Left lung (tissue), 10 donors: Measurements from ENCODE around the gene GPBP1L1. TPM values are rescaled to one million over a fixed set of nuclear protein-coding genes. Genes with fewer than 3 reads are reported as not detected.
A peak's percentile ranks its signal among the peaks of the same experiment; 100 is the strongest.

Source experiments
- ATAC-seq: fragments of 200-7000 bp; cut with Tn5 transposase; one replicate; pipeline ENCODE4 v1.9.1; 2020; ENCODE audit warnings: moderate library complexity
- DNase-seq, 4 donors: peaks; one replicate each; pipeline ENCODE4 v3.0.0-alpha.2; 2013 to 2020
- H3K27ac ChIP-seq, 2 donors: fragments of 200-600 bp; sonication (generic) in 1 of 2; one replicate each; pipeline versions ENCODE4 v1.5.0 to v1.8.0; 2020 to 2021
- H3K27me3 ChIP-seq, 2 donors: fragments of 200-600 bp; sonication (generic) in 1 of 2; one replicate each; pipeline versions ENCODE4 v1.5.0 to v1.8.0; 2020 to 2021
- H3K36me3 ChIP-seq, 2 donors: fragments of 200-600 bp; sonication (generic) in 1 of 2; one replicate each; pipeline versions ENCODE4 v1.5.0 to v1.8.0; 2020 to 2021
- H3K4me1 ChIP-seq, 2 donors: fragments of 200-600 bp; one replicate each; pipeline ENCODE4 v1.8.0; 2021
- H3K4me3 ChIP-seq, 2 donors: fragments of 200-600 bp; sonication (generic) in 1 of 2; one replicate each; pipeline versions ENCODE4 v1.5.0 to v1.8.0; 2020 to 2021; ENCODE audit warnings: mild to moderate bottlenecking in 1 of 2
- H3K9me3 ChIP-seq, 2 donors: fragments of 200-600 bp; sonication (generic) in 1 of 2; one replicate each; pipeline versions ENCODE4 v1.5.0 to v1.8.0; 2020 to 2021
- intact Hi-C, 2 donors: fragments of 100-400 bp; cut with DNase I; formaldehyde crosslinking; loops; one replicate each; pipeline versions ENCODE4 v1.11.2 to v1.14.2; 2022
- polyA plus RNA-seq, 6 donors: library from polyadenylated mRNA; unstranded; fragments of 120-200 nt; gene quantifications; one replicate each; pipeline ENCODE4 v1.2.1, GENCODE V29; 2013; ENCODE audit not compliant: insufficient read length in 6 of 6
- total RNA-seq, 2 donors: library from RNA; stranded (reverse); fragmentation: NEBNext Ultra II Directional; extraction: Animal tissue kit (Norgen Biotek cat#: 25700); gene quantifications; one replicate each; pipeline ENCODE4 v1.2.1, GENCODE V29; 2021
- TF ChIP-seq, protein P1 (sequence below), 2 donors: fragments of 200-600 bp; sonication (generic) in 1 of 2; IDR thresholded peaks; one replicate each; pipeline versions ENCODE4 v1.5.0 to v1.8.0; 2021; ENCODE audit warnings: antibody characterized with exemption in 2 of 2
- donor health status: DM: no; HTN: yes; CAD: no.
- donor health status: DM: no; HTN: no; CAD: no.

GPBP1L1 gene
- total and polyA plus RNA-seq, 8 donors: 94.9 to 132 (median 111) TPM

DNA sequence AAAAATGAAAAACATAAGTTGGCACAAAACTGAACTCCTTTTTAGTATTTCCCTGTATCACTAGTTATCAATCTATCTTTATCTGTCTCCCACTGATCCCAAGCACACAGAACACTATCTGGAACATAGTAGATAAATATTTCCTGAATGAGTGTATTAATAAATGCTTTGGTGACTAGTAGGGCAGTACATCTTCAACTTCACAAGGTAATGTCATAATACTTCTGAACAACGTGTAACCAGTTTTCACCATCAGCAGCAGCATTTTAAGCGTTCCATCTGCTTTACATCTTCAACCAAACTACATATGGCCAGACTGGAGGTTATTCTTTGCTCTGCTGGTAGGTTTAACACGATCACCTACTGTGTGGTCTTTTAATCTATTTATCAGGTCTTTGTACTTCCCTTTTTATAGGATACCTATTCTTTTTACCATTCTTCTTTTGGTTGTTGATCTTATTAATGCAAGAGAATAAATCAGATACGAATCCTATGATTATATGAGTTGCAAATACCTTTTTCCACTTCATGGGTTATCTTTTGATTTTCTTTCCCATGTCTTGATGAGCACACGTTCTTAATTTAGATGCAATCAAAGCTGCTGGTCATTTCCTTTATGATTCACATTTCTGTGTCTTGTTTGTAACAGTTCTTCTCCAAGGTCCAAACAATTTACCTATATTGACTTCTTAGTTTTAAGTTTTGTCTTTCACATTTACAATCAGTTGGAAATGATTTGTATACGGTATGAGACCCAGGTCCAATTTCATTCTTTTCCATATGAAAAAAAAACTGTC is 16.3 kb downstream of the GPBP1L1 start:
- peak overlapping the region in 1 of 2 donors; percentile 4 for H3K27ac ChIP-seq
- peaks cover 9 to 27% of the 10 kb centered on the region in 2 donors for H3K4me1 ChIP-seq
- intact Hi-C loops: no loop called here
- H3K9me3 ChIP-seq: no peaks in the 10 kb centered on the region
- H3K27me3 ChIP-seq: no peaks in the 10 kb centered on the region
- no peaks in the 10 kb centered on the region for H3K36me3 ChIP-seq
- TF ChIP-seq, protein P1, sequence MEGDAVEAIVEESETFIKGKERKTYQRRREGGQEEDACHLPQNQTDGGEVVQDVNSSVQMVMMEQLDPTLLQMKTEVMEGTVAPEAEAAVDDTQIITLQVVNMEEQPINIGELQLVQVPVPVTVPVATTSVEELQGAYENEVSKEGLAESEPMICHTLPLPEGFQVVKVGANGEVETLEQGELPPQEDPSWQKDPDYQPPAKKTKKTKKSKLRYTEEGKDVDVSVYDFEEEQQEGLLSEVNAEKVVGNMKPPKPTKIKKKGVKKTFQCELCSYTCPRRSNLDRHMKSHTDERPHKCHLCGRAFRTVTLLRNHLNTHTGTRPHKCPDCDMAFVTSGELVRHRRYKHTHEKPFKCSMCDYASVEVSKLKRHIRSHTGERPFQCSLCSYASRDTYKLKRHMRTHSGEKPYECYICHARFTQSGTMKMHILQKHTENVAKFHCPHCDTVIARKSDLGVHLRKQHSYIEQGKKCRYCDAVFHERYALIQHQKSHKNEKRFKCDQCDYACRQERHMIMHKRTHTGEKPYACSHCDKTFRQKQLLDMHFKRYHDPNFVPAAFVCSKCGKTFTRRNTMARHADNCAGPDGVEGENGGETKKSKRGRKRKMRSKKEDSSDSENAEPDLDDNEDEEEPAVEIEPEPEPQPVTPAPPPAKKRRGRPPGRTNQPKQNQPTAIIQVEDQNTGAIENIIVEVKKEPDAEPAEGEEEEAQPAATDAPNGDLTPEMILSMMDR (IDR thresholded peaks at IDR 0.05): no peak
- no peak for DNase-seq
- no peak overlapping the region for H3K4me3 ChIP-seq
- no peak for ATAC-seq

DNA sequence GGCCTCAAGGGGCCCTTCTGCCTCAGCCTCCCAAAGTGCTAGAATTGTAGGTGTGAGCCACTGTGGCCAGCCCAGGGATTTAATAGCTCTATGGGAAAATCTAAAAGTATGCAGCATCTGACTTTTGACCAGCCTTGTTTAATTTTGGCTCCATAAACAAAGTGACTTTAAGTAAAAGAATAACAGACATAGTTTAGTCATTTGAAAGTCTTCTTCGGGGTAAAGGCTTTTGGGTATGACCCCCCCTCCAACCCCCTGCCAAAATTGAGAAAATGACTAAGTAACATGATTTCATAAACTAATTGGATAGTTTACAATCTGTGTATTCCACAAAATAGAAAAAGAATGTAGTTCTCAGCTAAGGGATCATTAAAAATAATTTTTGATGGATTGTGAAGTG is 17.0 kb downstream of the GPBP1L1 start:
- TF ChIP-seq, protein P1 (IDR thresholded peaks at IDR 0.05): no peak
- DNase-seq (no peak), ATAC-seq (no peak)
- no peaks in the 10 kb centered on the region for H3K9me3 ChIP-seq
- peaks cover 9 to 27% of the 10 kb centered on the region in 2 donors for H3K4me1 ChIP-seq
- H3K27me3 ChIP-seq: no peaks in the 10 kb centered on the region
- H3K27ac ChIP-seq: peak overlapping the region in 1 of 2 donors; percentile 4
- intact Hi-C loops: no loop called here
- H3K36me3 ChIP-seq: no peaks in the 10 kb centered on the region
- H3K4me3 ChIP-seq: no peak overlapping the region

DNA sequence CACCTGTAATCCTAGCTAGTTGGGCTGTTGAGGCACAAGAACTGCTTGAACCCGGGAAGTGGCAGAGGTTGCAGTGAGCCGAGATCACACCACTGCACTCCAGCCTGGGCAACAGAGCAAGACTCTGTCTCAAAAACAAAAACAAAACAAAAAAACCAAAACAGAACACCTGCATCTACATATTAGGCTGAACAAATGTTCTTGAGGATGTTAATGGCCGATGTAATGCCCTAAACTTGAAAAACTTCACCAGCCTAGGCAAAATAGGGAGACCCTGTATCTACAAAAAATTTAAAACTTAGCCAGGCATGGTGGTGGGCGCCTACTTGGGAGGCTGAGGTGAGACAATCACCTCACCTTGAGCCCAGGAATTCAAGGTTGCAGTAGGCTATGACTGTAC is 17.8 kb downstream of the GPBP1L1 start:
- TF ChIP-seq, protein P1 (IDR thresholded peaks at IDR 0.05): no peak
- Histone ChIP-seq H3K9me3 (no peaks in the 10 kb centered on the region), H3K27ac (no peak overlapping the region), H3K4me1 (peaks cover 9 to 27% of the 10 kb centered on the region in 2 donors), H3K36me3 (no peaks in the 10 kb centered on the region), H3K27me3 (no peaks in the 10 kb centered on the region), H3K4me3 (no peak overlapping the region)
- DNase-seq: no peak
- intact Hi-C loops: no loop called here
- ATAC-seq: no peak

DNA sequence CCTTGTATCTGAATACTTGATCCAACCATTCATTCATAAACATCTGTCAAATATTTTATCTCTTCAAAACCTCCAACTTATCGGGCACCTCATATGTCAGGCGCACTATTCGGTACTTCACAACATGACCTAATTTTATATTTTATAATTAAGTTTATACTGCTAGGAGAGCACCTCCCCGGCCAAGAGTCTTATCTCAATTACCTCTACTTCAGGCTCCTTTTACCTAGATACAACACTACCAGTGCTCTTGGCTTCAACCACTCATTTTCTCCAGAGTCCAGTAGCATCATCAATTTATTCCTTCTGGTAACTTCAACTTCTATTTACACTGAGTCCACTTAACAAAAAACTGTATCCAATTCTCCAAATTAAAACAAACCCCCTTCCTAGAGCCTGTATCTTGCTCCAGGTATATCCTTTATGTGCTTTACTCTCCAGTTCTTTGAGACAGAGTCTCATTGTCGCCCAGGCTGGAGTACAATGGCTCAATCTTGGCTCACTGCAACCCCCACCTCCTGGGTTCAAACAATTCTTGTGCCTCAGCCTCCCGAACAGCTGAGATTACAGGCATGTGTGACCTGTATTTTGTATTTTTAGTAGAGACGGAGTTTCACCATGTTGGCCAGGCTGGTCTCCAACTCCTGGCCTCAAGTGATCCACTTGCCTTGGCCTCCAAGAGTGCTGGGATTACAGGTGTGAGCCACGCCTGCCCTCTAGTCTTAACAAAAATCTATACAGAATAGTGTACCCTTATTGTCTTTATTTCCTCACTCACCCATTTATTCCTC is 18.8 kb downstream of the GPBP1L1 start:
- DNase-seq: no peak
- no peaks in the 10 kb centered on the region for H3K27me3 ChIP-seq

More for the DNA sequence above, 18.8 kb downstream of the GPBP1L1 start:
- Histone ChIP-seq H3K27ac (no peak overlapping the region), H3K36me3 (no peaks in the 10 kb centered on the region), H3K4me3 (no peak overlapping the region), H3K9me3 (no peaks in the 10 kb centered on the region), H3K4me1 (peaks cover 9 to 27% of the 10 kb centered on the region in 2 donors)
- peak; percentile 75 for ATAC-seq
- TF ChIP-seq, protein P1 (IDR thresholded peaks at IDR 0.05): no peak
- intact Hi-C loops: no loop called here
